Endothelial cell of umbilical vein (primary cell): ENCODE results near the gene SULT2B1. TPM values are rescaled to one million over a fixed set of nuclear protein-coding genes. Genes with fewer than 3 reads are reported as not detected.

Source experiments
- BruUV-seq: library from RNA; stranded (reverse); fragments of 400-500 nt; replicated peaks from 2 replicates; lab custom pipeline; 2021; lab: Mats Ljungman, UMichigan
- CTCF ChIA-PET: fragments of 300-600, 350-600 bp; sonication (Branson Sonifier 250); formaldehyde crosslinking; loops from one replicate; lab custom pipeline; 2021; ENCODE audit warnings: antibody characterized with exemption, inconsistent platforms; lab: Charles Lee
- POLR2A ChIA-PET: fragments of 300-600, 350-600 bp; sonication (Branson Sonifier 250); formaldehyde crosslinking; loops from one replicate; lab custom pipeline; 2021; ENCODE audit warnings: antibody characterized with exemption, inconsistent platforms; lab: Charles Lee
- DNase-seq: peaks from one replicate; pipeline ENCODE4 v3.0.0-alpha.2; 2011; ENCODE audit warnings: low read depth, low spot score
- FAIRE-seq: peaks from 2 replicates; lab custom pipeline; 2011; peaks lifted over from hg19 to GRCh38; lab: Jason Lieb, UNC
- H2AFZ ChIP-seq: 2 replicates; pipeline ENCODE4 v1.6.0; 2012; ENCODE audit warnings: low read depth, low read length, control low read depth, inconsistent platforms
- H3K27ac ChIP-seq: 2 replicates; pipeline ENCODE4 v1.5.1; 2011; ENCODE audit warnings: low read depth, mild to moderate bottlenecking, control low read depth, low read length, moderate library complexity; ENCODE audit not compliant: insufficient read depth
- H3K27me3 ChIP-seq, 2 experiments: 2 replicates each; pipeline versions ENCODE4 v1.6.0 to v1.6.1; 2011; ENCODE audit warnings: low read length in 2 of 2, mixed read lengths in 1 of 2; ENCODE audit not compliant: control insufficient read depth in 2 of 2, insufficient read depth in 2 of 2
- H3K36me3 ChIP-seq, 2 experiments: 2 replicates in 1 of 2; 3 replicates in 1 of 2; pipeline ENCODE4 v1.5.1; 2011; ENCODE audit warnings: low read length in 2 of 2, mild to moderate bottlenecking in 1 of 2, moderate library complexity in 1 of 2; ENCODE audit not compliant: control insufficient read depth in 2 of 2, insufficient read depth in 2 of 2; ENCODE audit errors: extremely low read depth in 1 of 2
- H3K4me1 ChIP-seq: 3 replicates; pipeline ENCODE4 v1.5.1; 2011; ENCODE audit warnings: mild to moderate bottlenecking, low read length; ENCODE audit not compliant: control insufficient read depth, insufficient read depth; ENCODE audit errors: extremely low read depth
- H3K4me2 ChIP-seq: 2 replicates; pipeline ENCODE4 v1.6.1; 2011; ENCODE audit warnings: low read length, control low read depth, mixed read lengths; ENCODE audit not compliant: insufficient read depth
- H3K4me3 ChIP-seq, 3 experiments: fragments of 200-600 bp in 1 of 3; sonication (generic), shearing (Covaris generic) in 1 of 3; replicated peaks in 1 of 3; 2 replicates each; pipeline ENCODE4 v1.5.1; 2011 to 2016; ENCODE audit warnings: control low read depth in 3 of 3, low read length in 3 of 3, mild to moderate bottlenecking in 2 of 3, inconsistent platforms in 1 of 3, low read depth in 1 of 3, moderate library complexity in 1 of 3; ENCODE audit not compliant: insufficient read depth in 1 of 3
- H3K79me2 ChIP-seq: 2 replicates; pipeline ENCODE4 v1.6.0; 2012; ENCODE audit warnings: low read length, inconsistent platforms; ENCODE audit not compliant: control insufficient read depth, insufficient read depth
- H3K9ac ChIP-seq: replicated peaks from 2 replicates; pipeline ENCODE3; 2011; ENCODE audit warnings: low read length, control low read depth; ENCODE audit not compliant: insufficient read depth; ENCODE audit errors: extremely low read depth
- H3K9me1 ChIP-seq: replicated peaks from 3 replicates; pipeline ENCODE4 v1.6.0; 2011; ENCODE audit warnings: mild to moderate bottlenecking, low read length; ENCODE audit not compliant: control insufficient read depth, insufficient read depth; ENCODE audit errors: extremely low read depth
- H3K9me3 ChIP-seq: replicated peaks from 2 replicates; pipeline ENCODE4 v1.5.1; 2012; ENCODE audit warnings: low read length, inconsistent platforms; ENCODE audit not compliant: control insufficient read depth, insufficient read depth
- H4K20me1 ChIP-seq: replicated peaks from 2 replicates; pipeline ENCODE3; 2011; ENCODE audit warnings: mild to moderate bottlenecking, low read length; ENCODE audit not compliant: control insufficient read depth, insufficient read depth; ENCODE audit errors: extremely low read depth
- CTCF ChIP-seq, 2 donors: IDR thresholded peaks; 1 replicate in 1 of 2; 2 replicates in 1 of 2; pipeline ENCODE4 v1.5.1; 2011; ENCODE audit warnings: low read length in 2 of 2, mild to moderate bottlenecking in 2 of 2, moderate library complexity in 2 of 2, control low read depth in 1 of 2, inconsistent platforms in 1 of 2, low read depth in 1 of 2; ENCODE audit not compliant: insufficient read depth in 1 of 2; ENCODE audit errors: extremely low read depth in 1 of 2
- EZH2 ChIP-seq: IDR thresholded peaks from 2 replicates; pipeline ENCODE4 v1.6.1; 2012; ENCODE audit warnings: borderline replicate concordance, low read depth, mild to moderate bottlenecking, moderate library complexity, low read length, inconsistent platforms; ENCODE audit not compliant: severe bottlenecking
- FOS ChIP-seq: IDR thresholded peaks from 2 replicates; pipeline ENCODE4 v1.6.1; 2011; ENCODE audit warnings: mild to moderate bottlenecking, low read length, moderate library complexity, borderline replicate concordance; ENCODE audit not compliant: insufficient read depth
- GATA2 ChIP-seq: IDR thresholded peaks from 2 replicates; pipeline ENCODE4 v1.7.0; 2011; ENCODE audit warnings: low read depth, mild to moderate bottlenecking, moderate library complexity, mixed read lengths, low read length; ENCODE audit not compliant: insufficient read length, insufficient read depth
- JUN ChIP-seq: IDR thresholded peaks from 2 replicates; pipeline ENCODE4 v1.6.1; 2011; ENCODE audit warnings: borderline replicate concordance, low read depth; ENCODE audit not compliant: insufficient read length, insufficient read depth
- MAX ChIP-seq: IDR thresholded peaks from 2 replicates; pipeline ENCODE4 v1.6.1; 2011; ENCODE audit not compliant: insufficient read depth, insufficient read length
- MYC ChIP-seq: IDR thresholded peaks from one replicate; pipeline ENCODE4 v1.6.1; 2011; ENCODE audit warnings: mild to moderate bottlenecking, low read depth, low read length
- POLR2A ChIP-seq: IDR thresholded peaks from 2 replicates; pipeline ENCODE4 v1.6.1; 2012; ENCODE audit warnings: low read depth, mild to moderate bottlenecking, control low read depth, low read length
- POLR2AphosphoS5 ChIP-seq: IDR thresholded peaks from 2 replicates; pipeline ENCODE4 v1.6.1; 2012; ENCODE audit warnings: low read depth, mild to moderate bottlenecking, control low read depth, low read length, moderate library complexity; ENCODE audit not compliant: insufficient read depth
- dilution Hi-C: fragments of 300-500 bp; cut with MboI; formaldehyde crosslinking; loops from one replicate; pipeline ENCODE4 v1.15.0; 2019; ENCODE audit warnings: low sequenced_read_pairs; ENCODE audit not compliant: extremely low pct_ligation_motif_present
- intact Hi-C: fragments of 100-400 bp; cut with micrococcal nuclease; formaldehyde crosslinking; loops from one replicate; pipeline ENCODE4 v1.10.0; 2022
- polyA plus RNA-seq, 4 experiments: library from polyadenylated mRNA; depleted of rRNA in 3 of 4; stranded (reverse) in 3 of 4; unstranded in 1 of 4; fragments of >200 nt; gene quantifications; 2 replicates each; pipeline versions ENCODE4 v1.2.1 to v1.2.3, GENCODE V29; 2011 to 2012; ENCODE audit warnings: missing spikeins in 1 of 4
- total RNA-seq: library from RNA; stranded (reverse); gene quantifications from 2 replicates; pipeline ENCODE4 v1.2.3, GENCODE V29; 2021

The SULT2B1 gene
- total and polyA plus RNA-seq, 2 donors (not counting 3 experiments of a cell fraction or from before 2014, with no cell fraction given) = not detected

DNA sequence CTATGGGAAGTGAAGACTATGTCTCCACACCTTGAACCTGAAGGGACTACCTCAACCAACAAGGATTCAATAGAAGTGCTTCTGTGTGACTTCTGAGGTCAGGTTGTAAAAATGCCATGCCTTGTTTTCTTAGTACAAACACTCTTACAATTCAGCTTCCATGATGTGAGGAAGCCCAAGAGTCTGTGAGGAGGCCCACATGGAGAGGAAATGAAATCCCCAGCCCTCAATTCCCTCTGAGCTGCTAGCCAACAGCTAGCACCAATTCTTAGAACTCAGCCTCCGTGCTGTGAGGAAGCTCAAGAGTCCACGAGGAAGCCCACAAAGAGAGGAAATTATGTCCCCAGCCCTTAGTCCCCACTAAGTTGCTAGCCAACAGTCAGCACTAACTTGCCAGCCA lies 27.8 kb upstream of the SULT2B1 start:
- H3K9ac ChIP-seq = no peak overlapping the region
- intact Hi-C loops (no loop called here), dilution Hi-C loops (no loop called here)
- H3K27ac ChIP-seq = no peak overlapping the region
- no peaks in the 10 kb centered on the region for H4K20me1 ChIP-seq
- no peaks in the 10 kb centered on the region for H3K4me1 ChIP-seq
- H3K9me1 ChIP-seq = no peaks in the 10 kb centered on the region
- H2AFZ ChIP-seq = no peak overlapping the region
- peaks cover 2% of the 10 kb centered on the region for H3K9me3 ChIP-seq
- H3K4me2 ChIP-seq = no peak overlapping the region
- CTCF ChIA-PET = interaction anchor here (0.9 to 2.2 kb wide), 2 partner anchors 17 to 60 kb away, joined by 3 to 7 read pairs; no protein-coding TSS in a partner anchor
- no TSS peak for BruUV-seq
- no peak overlapping the region for H3K4me3 ChIP-seq
- no peaks in the 10 kb centered on the region for H3K79me2 ChIP-seq
- POLR2A ChIA-PET = no interaction called here
- DNase-seq (no peak), FAIRE-seq (no peak)
- TF ChIP-seq GATA2 (no peak), CTCF (IDR thresholded peaks at IDR 0.05; ENCODE audit: extremely low read depth in 1 of 2, insufficient read depth in 1 of 2, low read depth in 1 of 2, low read length in 2 of 2) (no peak), JUN (no peak), FOS (no peak), MYC (no peak), EZH2 (no peak), POLR2AphosphoS5 (no peak), POLR2A (no peak), MAX (no peak)
- H3K36me3 ChIP-seq = no peaks in the 10 kb centered on the region
- H3K27me3 ChIP-seq = peaks cover 0 to 4% of the 10 kb centered on the region in 2 experiments
